Activated CD4-positive, alpha-beta memory T cell treated with anti-CD3 and anti-CD28 coated beads, Interleukin-2, amount 10 ng/mL, durations not matched to agents 7 days and 5 days (primary cell): ENCODE measurements around the gene ZNF335. TPM values are rescaled to one million over a fixed set of nuclear protein-coding genes. Genes with fewer than 3 reads are reported as not detected.
"Not testable (repeated sequence)": the region's sequence is repeated elsewhere in the genome, so short reads cannot be mapped to it uniquely, and the experiment has no call there.

Experiments used
- CTCF ChIA-PET: fragments of 350-600 bp; sonication (Branson Sonifier 250); formaldehyde crosslinking; loops from one replicate; lab custom pipeline; 2021; ENCODE audit warnings: antibody characterized with exemption, inconsistent platforms; lab: Charles Lee
- POLR2A ChIA-PET: fragments of 350-600 bp; sonication (Branson Sonifier 250); formaldehyde crosslinking; loops from one replicate; lab custom pipeline; 2021; ENCODE audit warnings: antibody characterized with exemption; lab: Charles Lee
- DNase-seq: peaks from one replicate; pipeline ENCODE4 v3.0.0-alpha.2; 2020
- H3K27ac Mint-ChIP-seq: one replicate; pipeline ENCODE4 v1.8.0; 2021; ENCODE audit warnings: mild to moderate bottlenecking, mixed read lengths
- H3K27me3 Mint-ChIP-seq: one replicate; pipeline ENCODE4 v1.8.0; 2021; ENCODE audit warnings: mixed read lengths
- H3K36me3 Mint-ChIP-seq: one replicate; pipeline ENCODE4 v1.8.0; 2021; ENCODE audit warnings: low read depth, mixed read lengths
- H3K4me1 Mint-ChIP-seq: one replicate; pipeline ENCODE4 v1.8.0; 2021; ENCODE audit warnings: mixed read lengths
- H3K4me3 Mint-ChIP-seq: one replicate; pipeline ENCODE4 v1.8.0; 2021; ENCODE audit warnings: mild to moderate bottlenecking, mixed read lengths
- H3K9me3 Mint-ChIP-seq: one replicate; pipeline ENCODE4 v1.8.0; 2021; ENCODE audit warnings: mixed read lengths
- total RNA-seq, 2 experiments: library from RNA; stranded (reverse); gene quantifications; one replicate each; pipeline ENCODE4 v1.2.3, GENCODE V29; 2021

ZNF335 gene
- total RNA-seq, 2 experiments from 2014 or later = 35.7 to 36.7 TPM

DNA sequence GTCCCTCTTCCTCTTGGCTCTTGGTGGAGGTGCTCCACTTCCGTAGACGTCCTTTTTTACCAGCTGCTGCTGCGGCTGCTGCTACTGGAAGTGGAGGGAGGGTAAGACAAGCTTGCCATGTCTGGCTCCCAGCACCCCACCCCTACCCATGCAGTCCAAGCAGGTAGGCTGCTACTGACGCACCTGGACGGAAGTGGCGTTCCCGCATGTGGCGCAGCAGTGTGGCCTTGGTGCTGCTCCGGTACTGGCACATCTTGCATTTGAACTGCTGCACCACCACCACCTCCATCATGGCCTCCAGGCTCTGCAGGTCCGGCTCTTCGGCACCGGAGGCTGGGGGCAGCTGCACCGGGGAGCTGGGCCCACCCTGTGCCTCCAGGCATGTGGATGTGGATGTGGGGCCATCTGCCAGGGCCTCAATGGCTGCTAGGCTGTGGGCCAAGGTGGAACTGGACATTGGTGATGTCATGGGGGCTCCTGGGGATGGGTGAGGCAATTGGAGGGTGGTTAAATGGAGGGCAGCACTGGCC, 4.4 kb downstream of the ZNF335 start:
- Mint-ChIP-seq H3K4me3 (no peak overlapping the region), H3K27ac (no peak overlapping the region)
- POLR2A ChIA-PET = interaction anchor here (1.1 to 7.4 kb wide), 3 partner anchors 10 to 32 kb away, joined by 3 to 138 read pairs (median 4); partner anchors contain the start of gene PCIF1

DNA sequence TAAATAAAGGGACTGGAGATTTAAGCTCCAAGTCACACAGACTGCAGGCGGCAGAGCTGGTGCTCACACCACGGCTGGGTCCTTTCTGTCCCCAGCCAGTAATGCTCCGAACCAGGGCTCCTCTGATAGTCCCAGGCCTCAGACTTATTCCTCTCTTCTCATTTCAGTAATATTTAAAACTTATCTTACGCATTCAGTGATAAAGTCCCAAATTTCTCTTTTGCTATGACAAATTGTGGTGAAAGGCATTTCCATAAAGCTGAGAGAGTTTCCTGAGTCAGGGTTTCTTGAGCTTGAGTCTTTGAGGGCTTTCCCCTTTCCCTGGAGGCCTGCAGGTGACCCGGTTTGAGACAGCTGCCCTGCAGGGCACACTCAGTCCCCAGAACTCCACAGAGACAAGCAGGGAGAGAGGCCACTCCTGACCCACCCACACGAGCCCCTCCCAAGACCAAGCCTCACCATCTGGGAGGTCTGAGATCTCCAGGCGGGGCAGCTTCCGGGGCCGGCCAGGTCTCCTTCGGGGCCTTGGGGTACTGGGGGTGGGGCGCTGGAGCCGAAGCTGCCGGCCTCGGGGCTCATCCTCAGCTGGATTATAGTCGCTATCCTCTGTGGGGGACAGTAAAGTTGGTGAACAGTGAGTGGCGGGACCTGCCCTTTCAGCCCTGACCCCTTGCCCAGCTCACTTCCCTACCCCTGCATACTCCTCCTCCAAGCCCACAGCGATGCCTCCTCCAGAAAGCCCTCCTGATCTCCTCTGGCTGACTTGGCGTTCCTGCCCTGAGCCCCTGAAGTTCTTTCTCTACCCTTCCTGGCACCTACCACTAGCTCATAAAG, 6.6 kb downstream of the ZNF335 start:
- Mint-ChIP-seq H3K27ac (peak overlapping the region; percentile 38), H3K4me1 (peaks cover 36% of the 10 kb centered on the region), H3K4me3 (no peak overlapping the region)

More for the DNA sequence above, 4.4 kb downstream of the ZNF335 start:
- CTCF ChIA-PET = interaction anchor here (1.0 to 1.3 kb wide), 2 partner anchors 46 to 174 kb away, joined by 4 read pairs; no protein-coding TSS in a partner anchor
- Mint-ChIP-seq H3K9me3 (no peaks in the 10 kb centered on the region), H3K4me1 (peaks cover 44% of the 10 kb centered on the region), H3K27me3 (no peaks in the 10 kb centered on the region), H3K36me3 (peaks cover 60% of the 10 kb centered on the region)
- DNase-seq = no peak

DNA sequence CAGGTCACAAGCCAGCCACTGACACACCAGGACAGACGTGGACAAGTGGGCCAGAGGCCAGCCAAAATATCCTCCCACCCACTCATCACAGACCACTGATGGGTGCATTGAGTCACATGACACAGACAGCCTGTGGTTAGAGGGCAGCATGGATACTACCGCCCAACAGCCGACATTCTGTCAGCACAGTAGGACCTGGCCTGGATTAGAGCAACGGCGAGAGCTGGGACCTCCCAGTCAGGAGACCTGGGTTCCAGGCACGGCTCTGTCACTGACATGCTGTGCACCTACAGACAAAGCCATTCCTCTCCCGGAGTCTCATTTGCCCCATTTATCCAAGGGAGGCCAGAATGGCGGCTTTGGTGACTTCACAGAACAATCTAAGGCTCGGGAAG, 8.0 kb downstream of the ZNF335 start:
- Mint-ChIP-seq H3K36me3 (peaks cover 73% of the 10 kb centered on the region), H3K4me3 (no peak overlapping the region), H3K4me1 (peaks cover 22% of the 10 kb centered on the region), H3K27me3 (no peaks in the 10 kb centered on the region), H3K27ac (peak overlapping the region; percentile 16), H3K9me3 (no peaks in the 10 kb centered on the region)
- DNase-seq = no peak
- ChIA-PET POLR2A (interaction anchor here (1.1 to 2.1 kb wide), 4 partner anchors 11 to 30 kb away, joined by 4 to 11 read pairs (median 6); partner anchors contain the start of gene PCIF1), CTCF (interaction anchor here (1.5 to 1.6 kb wide), 2 partner anchors 31 to 165 kb away, joined by 4 to 7 read pairs; no protein-coding TSS in a partner anchor)

More for the DNA sequence above, 6.6 kb downstream of the ZNF335 start:
- Mint-ChIP-seq H3K36me3 (peaks cover 71% of the 10 kb centered on the region), H3K27me3 (no peaks in the 10 kb centered on the region), H3K9me3 (no peaks in the 10 kb centered on the region)
- no peak for DNase-seq
- ChIA-PET CTCF (interaction anchor here (0.5 to 1.1 kb wide), 5 partner anchors 18 to 166 kb away, joined by 3 to 8 read pairs (median 3); no protein-coding TSS in a partner anchor), POLR2A (interaction anchor here (0.8 to 2.1 kb wide), 3 partner anchors 17 to 173 kb away, joined by 3 to 11 read pairs (median 3); partner anchors contain the start of genes DNTTIP1, PCIF1 and WFDC3)

DNA sequence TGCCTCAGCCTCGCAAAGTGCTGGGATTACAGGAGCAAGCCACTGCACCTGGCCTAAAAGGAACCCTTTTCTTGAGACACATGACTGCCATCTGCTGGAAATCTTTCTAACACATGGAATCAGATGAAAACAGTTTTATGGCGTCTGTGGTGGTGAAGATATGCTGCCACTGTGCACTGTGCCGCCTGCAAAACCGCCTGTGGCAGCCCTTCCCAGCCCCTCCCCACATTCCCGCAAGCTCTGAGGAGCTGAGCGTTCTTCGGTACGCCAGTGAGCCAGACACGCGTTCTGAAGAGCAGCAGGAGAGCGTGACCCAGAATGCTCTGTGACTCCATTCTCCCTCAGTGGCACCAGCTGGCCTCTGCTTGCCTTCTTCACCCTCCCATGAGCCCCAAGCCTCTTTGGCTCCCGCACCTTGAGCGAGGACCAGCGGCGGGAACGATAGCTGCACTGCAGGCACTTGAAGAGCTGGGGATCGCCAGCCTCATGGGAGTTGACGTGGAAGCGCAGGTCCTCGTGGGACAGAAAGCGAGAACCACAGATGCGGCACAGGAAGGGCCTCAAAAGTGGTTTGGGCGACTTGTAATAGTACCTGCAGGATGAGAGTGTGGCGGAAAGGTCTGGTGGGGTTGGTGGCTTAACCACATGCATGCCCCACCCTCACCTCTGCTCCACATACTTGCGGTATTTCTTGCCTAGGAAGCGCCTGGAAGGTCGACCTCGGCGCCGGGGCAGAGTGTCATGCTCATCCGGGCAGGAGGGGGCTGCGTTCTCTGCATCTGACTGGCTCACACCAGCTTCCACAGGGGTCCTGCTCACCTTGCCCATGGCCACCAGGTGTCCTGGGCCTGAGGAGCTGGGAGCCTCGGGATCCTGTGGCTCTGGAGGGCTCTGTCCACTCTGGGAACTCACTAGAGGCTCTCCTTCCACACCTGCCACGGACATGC, 8.7 kb downstream of the ZNF335 start:
- POLR2A ChIA-PET = interaction anchor here (0.7 to 5.8 kb wide), 6 partner anchors 8 to 150 kb away, joined by 3 to 56 read pairs (median 6); partner anchors contain the start of genes PCIF1, UBE2C and ZNF335
- DNase-seq = no peak
- CTCF ChIA-PET = interaction anchor here (0.7 to 3.7 kb wide), 7 partner anchors 14 to 170 kb away, joined by 3 to 28 read pairs (median 4); no protein-coding TSS in a partner anchor
- Mint-ChIP-seq H3K27me3 (no peaks in the 10 kb centered on the region), H3K4me1 (peaks cover 21% of the 10 kb centered on the region), H3K27ac (peak overlapping the region; percentile 69), H3K36me3 (peaks cover 77% of the 10 kb centered on the region), H3K4me3 (no peak overlapping the region), H3K9me3 (no peaks in the 10 kb centered on the region)

DNA sequence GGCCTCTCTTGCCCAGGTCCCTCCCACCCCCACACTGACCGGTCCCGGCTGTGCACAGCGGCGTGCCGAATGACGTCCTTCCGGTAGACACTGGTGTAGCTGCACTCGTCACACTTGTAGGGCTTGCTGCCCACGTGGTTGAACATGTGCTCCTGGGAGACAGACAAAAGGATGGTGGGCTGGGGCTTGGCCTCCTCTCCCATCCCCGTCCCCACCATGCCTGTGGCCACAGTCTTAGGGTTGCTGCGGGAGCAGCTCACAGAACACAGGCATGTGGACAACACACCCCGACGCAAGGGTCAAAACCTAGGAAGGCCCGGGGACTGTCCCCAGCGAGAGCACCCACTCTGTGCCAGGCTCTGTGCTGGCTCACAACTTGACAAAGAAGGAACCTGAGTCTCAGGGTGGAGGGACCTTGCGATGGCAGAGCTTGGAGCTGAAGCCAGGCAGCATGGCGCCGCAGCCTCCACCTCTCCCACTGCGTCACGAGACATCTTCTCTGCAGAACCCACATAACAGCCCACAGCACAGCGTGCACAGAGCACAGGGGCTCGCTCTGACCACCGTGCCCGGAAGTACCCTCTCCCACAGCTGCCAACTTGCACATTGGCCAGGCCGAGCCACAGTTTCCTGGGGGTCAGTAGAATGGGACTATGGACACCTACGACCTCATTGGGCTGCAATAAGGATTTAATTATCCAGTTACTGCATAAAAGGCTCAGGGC, 9.8 kb downstream of the ZNF335 start:
- H3K36me3 Mint-ChIP-seq = peaks cover 73% of the 10 kb centered on the region
- peaks cover 21% of the 10 kb centered on the region for H3K4me1 Mint-ChIP-seq

DNA sequence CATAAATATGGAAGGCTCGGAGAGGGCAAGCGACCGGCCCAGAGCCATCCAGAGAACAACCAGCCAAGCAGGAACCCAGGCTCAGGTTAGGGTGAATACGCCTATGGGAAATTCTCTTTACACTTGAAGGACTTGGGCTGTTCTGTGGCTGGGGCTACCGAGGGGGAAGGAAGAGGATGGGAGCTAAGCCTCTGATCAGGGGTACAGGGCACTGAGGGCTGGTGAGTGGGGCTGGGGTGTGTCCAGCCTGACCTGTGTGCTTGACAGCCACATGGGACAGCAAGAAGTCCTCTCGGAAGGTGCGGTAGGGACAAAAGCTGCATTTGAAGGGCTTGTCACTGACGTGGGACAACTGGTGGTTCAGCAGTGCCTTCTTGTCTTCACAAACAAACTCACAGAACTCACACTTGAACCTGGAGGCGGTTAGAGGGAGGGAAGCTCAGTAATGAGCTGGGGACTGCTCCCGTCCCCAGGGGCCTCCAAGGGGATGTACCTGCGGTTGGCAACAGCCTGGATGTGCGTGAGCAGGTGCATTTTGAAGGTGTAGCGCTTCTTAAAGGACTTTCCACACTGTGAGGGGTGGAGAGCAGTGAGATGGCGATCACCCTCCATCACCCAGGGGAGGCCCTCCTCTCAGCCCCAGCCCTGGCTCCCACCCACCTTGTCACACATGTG, 11.9 kb downstream of the ZNF335 start:
- no peaks in the 10 kb centered on the region for H3K27me3 Mint-ChIP-seq
- H3K9me3 Mint-ChIP-seq = no peaks in the 10 kb centered on the region
- DNase-seq = no peak
- ChIA-PET CTCF (interaction anchor here (1.2 to 3.7 kb wide), 4 partner anchors 10 to 160 kb away, joined by 3 to 28 read pairs (median 15); no protein-coding TSS in a partner anchor), POLR2A (interaction anchor here (0.8 to 5.8 kb wide), 4 partner anchors 11 to 26 kb away, joined by 3 to 56 read pairs (median 9); partner anchors contain the start of gene ZNF335)
- no peak overlapping the region for H3K27ac Mint-ChIP-seq
- no peak overlapping the region for H3K4me3 Mint-ChIP-seq
- H3K36me3 Mint-ChIP-seq = peaks cover 69% of the 10 kb centered on the region
- peaks cover 15% of the 10 kb centered on the region for H3K4me1 Mint-ChIP-seq

More for the DNA sequence above, 9.8 kb downstream of the ZNF335 start:
- Mint-ChIP-seq H3K9me3 (no peaks in the 10 kb centered on the region), H3K4me3 (no peak overlapping the region), H3K27me3 (no peaks in the 10 kb centered on the region), H3K27ac (no peak overlapping the region)
- DNase-seq = no peak
- ChIA-PET CTCF (interaction anchor here (0.7 to 3.7 kb wide), 6 partner anchors 28 to 171 kb away, joined by 3 to 28 read pairs (median 4); no protein-coding TSS in a partner anchor), POLR2A (interaction anchor here (0.7 to 5.8 kb wide), 8 partner anchors 9 to 149 kb away, joined by 3 to 56 read pairs (median 4); partner anchors contain the start of genes UBE2C and ZNF335)

DNA sequence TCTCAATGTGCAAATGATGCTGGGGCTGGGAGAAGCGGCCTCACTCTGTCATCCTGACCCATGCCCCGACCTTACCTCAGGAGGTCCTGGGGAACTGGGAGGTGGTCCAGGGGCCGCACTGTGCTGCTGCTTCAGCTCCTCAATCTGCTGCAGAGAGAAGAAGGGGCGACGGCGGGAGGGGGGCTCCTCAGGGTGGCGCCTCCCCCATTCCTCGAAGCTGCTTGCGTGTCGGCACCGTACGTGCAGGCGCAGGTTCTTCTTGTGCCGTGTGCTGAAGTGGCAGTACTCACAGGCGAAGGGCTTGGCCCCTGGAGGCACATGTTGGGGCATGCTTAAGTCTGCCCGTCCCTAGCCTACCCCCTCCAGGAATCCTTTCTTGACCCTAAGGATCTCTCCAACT, 12.9 kb downstream of the ZNF335 start:
- no peak for DNase-seq
- Mint-ChIP-seq H3K4me1 (peaks cover 11% of the 10 kb centered on the region), H3K27ac (no peak overlapping the region), H3K27me3 (no peaks in the 10 kb centered on the region), H3K9me3 (no peaks in the 10 kb centered on the region), H3K4me3 (no peak overlapping the region), H3K36me3 (peaks cover 62% of the 10 kb centered on the region)
- ChIA-PET CTCF (interaction anchor here (2.9 kb wide), 1 partner anchor 11 kb away, joined by 23 read pairs; no protein-coding TSS in a partner anchor), POLR2A (interaction anchor here (0.9 to 5.8 kb wide), 4 partner anchors 10 to 25 kb away, joined by 3 to 56 read pairs (median 9); partner anchors contain the start of gene ZNF335)

DNA sequence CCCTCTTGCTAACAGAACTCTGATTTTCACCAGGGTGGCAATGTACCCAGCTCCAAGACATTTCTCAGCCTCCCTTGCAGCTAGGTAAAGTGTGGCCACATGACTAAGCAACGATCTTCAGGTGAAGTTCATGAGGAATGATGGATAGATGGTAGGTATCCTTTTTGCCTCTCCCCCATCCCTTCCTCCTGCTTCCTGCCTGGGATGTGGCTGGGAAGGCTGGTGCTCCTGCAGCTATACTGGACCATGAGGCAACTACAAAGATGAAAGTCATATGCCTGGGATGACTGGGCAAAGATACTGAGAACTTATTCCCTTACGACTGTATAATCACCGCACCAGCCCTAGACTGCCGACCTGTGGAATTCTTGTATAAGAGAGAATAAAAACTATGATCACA, 13.4 kb downstream of the ZNF335 start:
- H3K27ac Mint-ChIP-seq = no peak overlapping the region
- peaks cover 7% of the 10 kb centered on the region for H3K4me1 Mint-ChIP-seq
- DNase-seq = no peak
- ChIA-PET POLR2A (interaction anchor here (0.6 to 5.8 kb wide), 7 partner anchors 9 to 74 kb away, joined by 3 to 56 read pairs (median 4); partner anchors contain the start of genes PCIF1 and ZNF335), CTCF (interaction anchor here (2.2 to 2.9 kb wide), 2 partner anchors 11 to 12 kb away, joined by 8 to 23 read pairs; no protein-coding TSS in a partner anchor)
- H3K9me3 Mint-ChIP-seq = no peaks in the 10 kb centered on the region
- H3K27me3 Mint-ChIP-seq = no peaks in the 10 kb centered on the region
- H3K36me3 Mint-ChIP-seq = peaks cover 57% of the 10 kb centered on the region
- H3K4me3 Mint-ChIP-seq = no peak overlapping the region

DNA sequence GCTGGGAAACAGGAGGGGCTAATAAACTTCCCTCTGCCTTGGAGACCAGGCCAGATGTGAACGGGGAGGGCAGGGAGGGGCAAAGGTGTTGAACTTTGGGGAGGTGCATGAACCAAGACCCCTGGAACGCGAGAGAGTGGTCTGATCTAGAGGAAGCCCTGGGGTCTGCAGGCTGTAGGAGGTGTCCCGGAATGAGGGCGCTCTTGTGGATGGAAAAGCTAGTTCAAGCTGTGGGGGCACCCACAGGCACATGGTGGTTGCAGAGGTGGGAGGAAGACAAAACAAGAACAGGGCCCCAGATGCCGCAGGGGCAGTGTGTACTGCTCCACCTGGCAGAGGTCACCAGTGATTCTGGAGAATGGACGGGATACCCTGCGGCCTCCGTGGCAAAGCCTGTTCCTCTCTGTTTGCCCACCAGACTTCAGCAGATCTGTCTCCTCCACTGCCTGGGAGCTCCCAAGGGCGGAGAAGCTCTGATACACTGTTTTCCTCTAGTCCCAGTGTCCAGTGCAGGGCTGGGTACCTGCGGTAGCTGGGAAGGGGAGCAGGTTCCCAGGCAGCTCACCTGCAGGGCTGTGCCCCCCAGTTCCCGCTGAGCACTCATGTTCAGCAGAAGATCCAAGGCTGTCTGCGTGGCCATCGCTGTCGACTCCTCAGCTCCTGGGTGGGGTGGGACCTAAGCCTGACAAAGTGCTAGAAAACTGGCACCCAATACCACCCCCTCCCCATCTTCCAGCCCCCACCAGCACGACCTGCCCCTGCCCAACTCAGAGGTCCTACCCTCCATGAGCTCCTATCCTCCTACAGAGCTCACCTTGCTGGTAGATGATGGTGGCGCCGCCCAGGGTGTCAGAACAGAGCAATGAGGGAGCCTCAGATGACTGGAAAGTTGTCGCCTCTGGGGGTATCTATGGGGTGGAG, 14.7 kb downstream of the ZNF335 start:
- H3K4me3 Mint-ChIP-seq = no peak overlapping the region
- ChIA-PET CTCF (interaction anchor here (2.2 kb wide), 1 partner anchor 13 kb away, joined by 8 read pairs; no protein-coding TSS in a partner anchor), POLR2A (interaction anchor here (1.4 to 5.8 kb wide), 4 partner anchors 9 to 23 kb away, joined by 4 to 56 read pairs (median 11); partner anchors contain the start of genes PCIF1 and ZNF335)
- DNase-seq = no peak
- no peaks in the 10 kb centered on the region for H3K27me3 Mint-ChIP-seq
- H3K9me3 Mint-ChIP-seq = no peaks in the 10 kb centered on the region
- H3K4me1 Mint-ChIP-seq = no peaks in the 10 kb centered on the region
- no peak overlapping the region for H3K27ac Mint-ChIP-seq
- peaks cover 48% of the 10 kb centered on the region for H3K36me3 Mint-ChIP-seq

DNA sequence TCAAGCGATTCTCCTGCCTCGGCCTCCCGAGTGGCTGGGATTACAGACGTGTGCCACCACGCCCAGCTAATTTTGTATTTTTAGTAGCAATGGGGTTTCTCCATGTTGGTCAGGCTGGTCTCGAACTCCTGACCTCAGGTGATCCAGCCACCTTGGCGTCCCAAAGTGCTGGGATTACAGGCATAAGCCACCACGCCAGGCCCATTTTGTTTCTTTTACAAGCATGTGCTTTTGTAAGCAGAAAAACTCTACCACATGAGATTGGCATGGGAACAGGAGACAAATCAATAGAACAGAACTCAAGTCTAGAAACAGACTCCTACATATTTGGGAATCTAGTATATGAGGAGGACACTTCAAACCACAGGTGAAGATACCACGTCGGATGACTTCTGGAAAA, 15.7 kb downstream of the ZNF335 start:
- DNase-seq, H3K9me3 Mint-ChIP-seq, H3K4me1 Mint-ChIP-seq, H3K27ac Mint-ChIP-seq, POLR2A ChIA-PET, H3K27me3 Mint-ChIP-seq, H3K4me3 Mint-ChIP-seq: not testable (repeated sequence)
- CTCF ChIA-PET = interaction anchor here (1.1 kb wide), 1 partner anchor 14 kb away, joined by 3 read pairs; no protein-coding TSS in a partner anchor
- H3K36me3 Mint-ChIP-seq = peaks cover 49% of the 10 kb centered on the region
